K562 (cell line): ENCODE results near the gene SMC1A. TPM values are rescaled to one million over a fixed set of nuclear protein-coding genes. Genes with fewer than 3 reads are reported as not detected.

Source experiments
- ARID3B ChIP-seq: fragments of 250-450 bp; sonication (Bioruptor Pico); IDR thresholded peaks from 2 replicates; pipeline ENCODE4 v1.4.0; 2020; ENCODE audit warnings: borderline replicate concordance
- ARNT ChIP-seq, 2 experiments: fragments of 450-650 bp; IDR thresholded peaks; 2 replicates each; pipeline ENCODE4 v1.6.1; 2016; ENCODE audit warnings: mild to moderate bottlenecking in 1 of 2
- CHAMP1 ChIP-seq: fragments of 450-650 bp; IDR thresholded peaks from 2 replicates; pipeline ENCODE4 v1.6.1; 2016; ENCODE audit warnings: mild to moderate bottlenecking
- COPS2 ChIP-seq: fragments of 450-650 bp; conservative IDR thresholded peaks from 2 replicates; pipeline ENCODE4 v1.6.1; 2016; ENCODE audit warnings: mild to moderate bottlenecking, moderate library complexity
- DACH1 ChIP-seq: fragments of 450-650 bp; IDR thresholded peaks from 2 replicates; pipeline ENCODE4 v1.6.1; 2018; ENCODE audit not compliant: partially characterized antibody
- ELK3 ChIP-seq: fragments of 450-650 bp; formaldehyde crosslinking; IDR thresholded peaks from 2 replicates; pipeline ENCODE4 v1.4.0; 2020; ENCODE audit warnings: mild to moderate bottlenecking
- FOXO4 ChIP-seq: fragments of 450-650 bp; formaldehyde crosslinking; IDR thresholded peaks from 2 replicates; pipeline ENCODE4 v1.4.0; 2020; ENCODE audit warnings: mild to moderate bottlenecking, moderate library complexity
- GTF2E2 ChIP-seq: fragments of 200-800 bp; sonication (Bioruptor generic); IDR thresholded peaks from 2 replicates; pipeline ENCODE4 v1.6.1; 2016; ENCODE audit warnings: missing genetic modification characterization, missing compliant biosample characterization
- LARP7 ChIP-seq: fragments of 450-650 bp; IDR thresholded peaks from 2 replicates; pipeline ENCODE4 v1.6.1; 2016
- MCM5 ChIP-seq: fragments of 450-650 bp; IDR thresholded peaks from 2 replicates; pipeline ENCODE4 v1.6.1; 2016; ENCODE audit warnings: low read depth
- MED1 ChIP-seq: sonication (generic); formaldehyde crosslinking; IDR thresholded peaks from 2 replicates; pipeline ENCODE4 v1.8.1; 2023; ENCODE audit warnings: missing genetic modification reagents, borderline replicate concordance
- ZKSCAN1 ChIP-seq: fragments of 150-350 bp; IDR thresholded peaks from 2 replicates; pipeline ENCODE4 v1.6.1; 2016; ENCODE audit warnings: low read depth, low read length
- ZNF143 ChIP-seq: sonication (generic); formaldehyde crosslinking; IDR thresholded peaks from 2 replicates; pipeline ENCODE4 v1.9.0; 2022; ENCODE audit warnings: mild to moderate bottlenecking, missing genetic modification reagents
- ZNF282 ChIP-seq: sonication (generic); formaldehyde crosslinking; IDR thresholded peaks from 2 replicates; pipeline ENCODE4 v1.8.1; 2023; ENCODE audit warnings: missing genetic modification reagents
- ZNF449 ChIP-seq: fragments of 250-450 bp; sonication (Bioruptor Pico); IDR thresholded peaks from 2 replicates; pipeline ENCODE4 v1.8.0; 2022; ENCODE audit warnings: moderate library complexity, mild to moderate bottlenecking, inconsistent platforms
- ZNF561 ChIP-seq: fragments of 450-650 bp; formaldehyde crosslinking; conservative IDR thresholded peaks from 2 replicates; pipeline ENCODE4 v1.4.0; 2020; ENCODE audit warnings: mild to moderate bottlenecking, moderate library complexity
- ZNF79 ChIP-seq: fragments of 250-450 bp; sonication (Bioruptor Pico); IDR thresholded peaks from 2 replicates; pipeline ENCODE4 v1.4.0; 2020; ENCODE audit warnings: low read depth, mild to moderate bottlenecking, moderate library complexity
- polyA plus RNA-seq, 8 experiments: library from polyadenylated mRNA; depleted of rRNA in 4 of 8; stranded (reverse) in 5 of 8; unstranded in 3 of 8; fragments of >200 nt; fragmentation: Nextera tagmentation in 2 of 8; fragmentation: Illumina TruSeq in 1 of 8; extraction: Ambion mirVana in 2 of 8; extraction: Trizol in 1 of 8; gene quantifications; 2 replicates each; pipeline versions ENCODE4 v1.2.1 to v1.2.3, GENCODE V29; 2011 to 2014; ENCODE audit warnings: inconsistent platforms in 1 of 8, missing spikeins in 1 of 8
- total RNA-seq, 7 experiments: library from RNA; depleted of rRNA in 6 of 7; stranded (reverse); fragments of >200 nt in 6 of 7; fragmentation: Illumina TruSeq in 2 of 7; extraction: Trizol in 2 of 7; gene quantifications; 2 replicates each; pipeline versions ENCODE4 v1.2.1 to v1.2.3, GENCODE V29; 2011 to 2021; ENCODE audit warnings: low replicate concordance in 1 of 7

SMC1A gene
- total and polyA plus RNA-seq, 9 of the 15 experiments (the other 6 are each of a cell fraction or from before 2014, with no cell fraction given) = 28.5 to 126 (median 71.2) TPM

- TF ChIP-seq ZNF561 (CRISPR knock-in tag) = no peak
- no peak for TF ChIP-seq DACH1
- TF ChIP-seq CHAMP1 = no peak
- TF ChIP-seq GTF2E2 (tag) = peak; percentile 84; the same call in 1 of the 2 replicates
- TF ChIP-seq ARNT (IDR thresholded peaks at IDR 0.05) = peak in 1 of 2 experiments; percentile 11; a peak in 1 of 4 replicates
- TF ChIP-seq ZKSCAN1 = no peak
- TF ChIP-seq ZNF449 (CRISPR knock-in tag) = no peak
- no peak for TF ChIP-seq ELK3 (CRISPR knock-in tag)
- TF ChIP-seq ARID3B (CRISPR knock-in tag) = no peak
- no peak for TF ChIP-seq FOXO4 (CRISPR knock-in tag)
- no peak for TF ChIP-seq ZNF282 (CRISPR knock-in tag)
- peak; percentile 75 for TF ChIP-seq ZNF143 (CRISPR knock-in tag)
- TF ChIP-seq MED1 (CRISPR knock-in tag) = no peak
- no peak for TF ChIP-seq ZNF79
- no peak for TF ChIP-seq COPS2
- no peak for TF ChIP-seq LARP7
- no peak for TF ChIP-seq MCM5
Observed at GRCh38 chrX:53422086-53422860, at the start of gene SMC1A (continued).
